GM12864 (cell line): ENCODE results near the gene AKAP8.
A peak's percentile ranks its signal among the peaks of the same experiment; 100 is the strongest.
"Not testable (repeated sequence)": the region's sequence is repeated elsewhere in the genome, so short reads cannot be mapped to it uniquely, and the experiment has no call there.

Experiments used
- DNase-seq: peaks from one replicate; pipeline ENCODE4 v3.0.0-alpha.2; 2011; ENCODE audit warnings: low read depth
- H3K4me3 ChIP-seq: 2 replicates; pipeline ENCODE4 v1.5.1; 2011; ENCODE audit warnings: mild to moderate bottlenecking, low read depth, low read length, control low read depth
- TF ChIP-seq, protein P1 (sequence below): IDR thresholded peaks from 2 replicates; pipeline ENCODE4 v1.5.1; 2011; ENCODE audit warnings: low read depth, mild to moderate bottlenecking, moderate library complexity, low read length, control low read depth, inconsistent platforms; ENCODE audit errors: missing control alignments

Gene AKAP8

DNA sequence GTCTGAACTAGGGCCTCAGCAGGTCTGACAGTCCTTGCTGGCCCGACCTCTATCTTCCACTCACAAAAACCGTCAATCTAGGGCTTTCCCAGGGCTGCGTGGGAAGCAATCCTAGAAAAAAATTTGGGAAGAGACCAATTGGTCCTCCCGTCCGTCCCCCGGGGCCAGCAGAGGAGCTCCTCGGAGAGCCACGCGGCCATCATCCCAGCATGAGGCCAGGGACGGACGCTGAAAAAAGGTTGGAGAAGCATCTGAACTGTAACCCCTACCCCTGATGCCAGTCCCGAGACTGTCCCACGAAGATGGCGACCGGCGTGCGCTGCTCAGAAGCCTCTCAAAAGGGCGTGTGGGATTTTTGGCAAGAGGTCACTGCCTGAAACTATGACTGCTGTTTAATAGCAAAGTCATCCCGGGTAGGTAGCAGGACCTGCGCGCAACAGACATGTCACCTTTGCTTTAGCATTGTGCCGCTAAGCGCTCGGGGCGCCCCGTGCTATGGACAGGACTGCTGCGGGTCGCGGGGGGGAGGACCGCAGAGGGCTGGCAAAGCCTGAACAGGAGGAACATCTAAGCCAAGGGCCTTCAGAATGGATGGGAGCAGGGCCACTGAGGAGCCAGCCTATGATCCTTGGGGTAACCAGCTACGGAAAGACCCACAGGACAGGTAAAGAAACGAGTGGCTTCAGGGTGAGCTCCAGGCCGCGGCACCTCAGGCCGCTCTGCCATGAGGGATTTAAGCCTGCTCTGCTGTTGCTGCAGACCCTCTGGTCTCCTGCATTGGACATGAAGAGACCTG, 10.6 kb downstream of the AKAP8 start:
- no peak overlapping the region for H3K4me3 ChIP-seq
- DNase-seq: no peak
- TF ChIP-seq, protein P1, sequence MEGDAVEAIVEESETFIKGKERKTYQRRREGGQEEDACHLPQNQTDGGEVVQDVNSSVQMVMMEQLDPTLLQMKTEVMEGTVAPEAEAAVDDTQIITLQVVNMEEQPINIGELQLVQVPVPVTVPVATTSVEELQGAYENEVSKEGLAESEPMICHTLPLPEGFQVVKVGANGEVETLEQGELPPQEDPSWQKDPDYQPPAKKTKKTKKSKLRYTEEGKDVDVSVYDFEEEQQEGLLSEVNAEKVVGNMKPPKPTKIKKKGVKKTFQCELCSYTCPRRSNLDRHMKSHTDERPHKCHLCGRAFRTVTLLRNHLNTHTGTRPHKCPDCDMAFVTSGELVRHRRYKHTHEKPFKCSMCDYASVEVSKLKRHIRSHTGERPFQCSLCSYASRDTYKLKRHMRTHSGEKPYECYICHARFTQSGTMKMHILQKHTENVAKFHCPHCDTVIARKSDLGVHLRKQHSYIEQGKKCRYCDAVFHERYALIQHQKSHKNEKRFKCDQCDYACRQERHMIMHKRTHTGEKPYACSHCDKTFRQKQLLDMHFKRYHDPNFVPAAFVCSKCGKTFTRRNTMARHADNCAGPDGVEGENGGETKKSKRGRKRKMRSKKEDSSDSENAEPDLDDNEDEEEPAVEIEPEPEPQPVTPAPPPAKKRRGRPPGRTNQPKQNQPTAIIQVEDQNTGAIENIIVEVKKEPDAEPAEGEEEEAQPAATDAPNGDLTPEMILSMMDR: no peak

DNA sequence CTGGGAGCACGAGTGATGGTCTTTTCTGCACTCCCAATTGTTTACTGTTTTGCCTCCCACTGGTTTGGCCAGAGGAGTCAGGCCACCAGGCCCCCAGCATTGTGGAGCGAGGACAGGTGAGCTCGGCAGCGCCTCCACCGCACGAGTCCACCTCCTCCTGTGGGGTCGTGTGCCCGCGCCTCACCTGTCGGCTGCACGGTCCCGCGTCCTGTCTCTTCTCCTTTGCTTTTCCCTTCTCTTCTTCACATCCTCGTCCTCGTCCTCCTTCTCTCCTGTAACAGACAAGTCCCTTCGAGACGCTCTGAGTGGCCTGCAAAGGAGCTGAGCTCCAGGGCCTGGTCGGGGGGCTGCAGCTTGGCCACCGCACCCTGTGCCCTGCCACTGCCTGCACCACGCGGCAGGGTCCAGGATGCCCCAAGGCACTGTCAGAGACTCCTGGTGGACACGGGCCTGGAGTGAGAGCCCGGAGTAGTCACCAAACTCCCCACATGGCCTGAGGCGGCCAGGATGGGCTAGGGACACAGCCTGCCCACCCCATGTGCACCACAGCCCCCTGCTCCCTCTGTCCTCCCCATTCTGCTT, 11.4 kb downstream of the AKAP8 start:
- no peak for DNase-seq
- H3K4me3 ChIP-seq: no peak overlapping the region
- TF ChIP-seq, protein P1: no peak

- no peak for DNase-seq
- no peak overlapping the region for H3K4me3 ChIP-seq
- TF ChIP-seq, protein P1: no peak
Observed at GRCh38 chr19:15367439-15367838, 12.1 kb downstream of the AKAP8 start.

- TF ChIP-seq, protein P1: no peak
- no peak overlapping the region for H3K4me3 ChIP-seq
- DNase-seq: no peak
Observed at GRCh38 chr19:15365264-15365663, 14.3 kb downstream of the AKAP8 start.

DNA sequence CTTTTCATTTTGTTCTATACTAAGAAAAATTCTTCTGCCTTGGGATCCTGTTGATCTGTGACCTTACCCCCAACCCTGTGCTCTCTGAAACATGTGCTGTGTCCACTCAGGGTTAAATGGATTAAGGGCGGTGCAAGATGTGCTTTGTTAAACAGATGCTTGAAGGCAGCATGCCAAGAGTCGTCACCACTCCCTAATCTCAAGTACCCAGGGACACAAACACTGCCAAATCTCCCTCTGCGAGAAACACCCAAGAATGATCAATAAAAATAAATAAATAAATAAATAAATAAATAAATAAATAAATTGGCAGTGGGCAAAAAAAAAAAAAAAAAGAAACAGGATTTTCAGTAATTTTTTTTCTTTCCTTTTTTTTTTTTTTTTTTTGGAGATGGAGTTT, 15.8 kb downstream of the AKAP8 start:
- not testable (repeated sequence) for DNase-seq, H3K4me3 ChIP-seq

- not testable (repeated sequence) for H3K4me3 ChIP-seq, DNase-seq
Observed at GRCh38 chr19:15363048-15363447, 16.5 kb downstream of the AKAP8 start.

GRCh38 chr19:15360015-15360414, 19.6 kb downstream of the AKAP8 start:
- DNase-seq: peak; percentile 37
- not testable (repeated sequence) for H3K4me3 ChIP-seq

GRCh38 chr19:15358918-15359317, 20.7 kb downstream of the AKAP8 start:
- no peak for DNase-seq
- H3K4me3 ChIP-seq: no peak overlapping the region
- TF ChIP-seq, protein P1: no peak
